GM21825 (cell line): ENCODE data around the gene TTLL12.

Experiments used
- ATAC-seq: cut with Tn5 transposase; IDR thresholded peaks from one replicate; pipeline ENCODE4 v1.9.1; 2021; ENCODE audit warnings: mild to moderate bottlenecking, moderate library complexity; ENCODE audit not compliant: unreplicated experiment

Gene TTLL12

DNA sequence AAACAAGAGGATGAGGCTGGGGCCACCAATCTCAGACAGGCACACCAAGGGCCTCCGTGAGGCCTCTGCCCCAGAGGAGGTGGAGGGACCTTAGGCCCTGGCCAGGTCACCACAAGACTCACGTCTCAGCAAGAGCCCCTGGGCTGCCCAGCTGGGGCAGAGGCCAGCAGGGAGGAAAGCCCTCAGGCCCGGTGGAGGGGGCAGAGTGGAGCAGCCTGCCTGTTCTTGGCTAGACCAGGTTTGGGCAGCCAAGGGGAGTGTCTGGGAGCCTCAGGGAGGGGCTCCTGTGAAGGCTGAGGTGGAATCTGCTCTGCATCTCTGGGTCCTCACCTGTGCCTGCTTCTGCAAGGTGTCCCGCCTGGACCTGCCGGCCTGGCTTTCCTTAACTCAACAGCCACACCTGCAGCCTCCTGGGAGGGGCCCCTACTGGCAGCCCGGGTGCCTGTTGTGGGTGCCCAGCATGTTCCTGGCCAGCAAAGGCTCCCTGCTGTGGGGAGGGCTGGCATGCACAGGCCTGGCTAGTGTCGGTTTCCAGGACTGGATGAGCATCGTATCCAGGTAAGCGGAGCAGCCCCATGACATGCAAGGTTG, 11.9 kb downstream of the TTLL12 start:
- ATAC-seq: no peak

DNA sequence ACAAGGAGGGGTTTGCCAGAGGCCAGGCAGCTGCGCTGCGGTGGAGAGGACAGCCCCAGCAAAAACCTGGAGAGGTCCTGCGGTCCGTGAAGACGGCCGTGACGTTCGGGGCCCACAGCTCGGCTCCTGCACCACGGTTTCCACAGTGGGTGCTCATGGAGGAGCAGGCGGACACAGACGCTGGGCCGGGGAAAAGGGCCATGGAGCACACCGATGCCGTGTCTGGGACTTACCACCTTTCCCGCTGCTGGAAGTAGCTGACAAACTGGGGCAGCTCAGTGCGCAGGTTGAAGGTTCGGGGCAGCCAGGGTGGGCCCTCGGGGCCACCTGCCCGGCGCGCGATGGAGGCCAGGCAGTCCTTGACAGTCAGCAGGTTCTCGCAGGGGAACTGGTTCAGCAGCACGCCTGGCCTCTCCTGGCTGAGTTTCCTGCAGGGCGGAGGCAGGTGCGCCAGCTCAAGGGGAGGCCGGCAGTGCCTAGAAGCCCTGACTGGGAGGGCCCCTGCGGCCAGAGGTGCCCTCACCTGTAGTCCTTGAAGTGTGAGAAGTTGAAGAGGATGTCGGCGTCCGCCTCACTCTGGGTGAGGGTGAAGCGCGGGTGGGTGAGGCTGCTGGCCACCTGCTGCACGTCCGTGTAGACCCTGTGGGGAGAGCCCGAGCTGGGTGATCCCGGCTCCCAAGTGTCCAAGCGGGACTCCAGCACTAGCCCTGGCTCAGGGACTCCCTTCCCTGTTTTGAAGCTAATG, 12.8 kb downstream of the TTLL12 start:
- no peak for ATAC-seq

DNA sequence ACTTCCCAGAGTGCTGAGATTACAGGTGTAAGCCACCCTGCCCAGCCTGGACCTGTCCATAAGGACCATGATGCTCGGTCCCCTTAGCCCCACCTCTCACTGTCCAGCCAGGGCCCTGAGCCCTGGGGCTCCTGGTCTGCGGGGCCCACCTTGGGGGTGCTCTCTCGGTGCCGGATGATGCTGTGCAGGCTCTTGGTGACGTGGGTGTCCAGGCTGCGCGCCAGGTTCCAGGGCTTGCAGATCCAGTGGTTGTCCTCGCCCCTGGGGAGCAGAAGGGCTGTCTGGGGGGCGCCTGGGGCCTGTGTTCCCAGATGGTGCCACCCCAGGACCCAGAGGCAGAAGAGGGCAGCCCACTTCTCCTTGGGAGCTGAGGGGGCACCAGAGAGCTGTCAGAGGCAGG, 13.4 kb downstream of the TTLL12 start:
- no peak for ATAC-seq

DNA sequence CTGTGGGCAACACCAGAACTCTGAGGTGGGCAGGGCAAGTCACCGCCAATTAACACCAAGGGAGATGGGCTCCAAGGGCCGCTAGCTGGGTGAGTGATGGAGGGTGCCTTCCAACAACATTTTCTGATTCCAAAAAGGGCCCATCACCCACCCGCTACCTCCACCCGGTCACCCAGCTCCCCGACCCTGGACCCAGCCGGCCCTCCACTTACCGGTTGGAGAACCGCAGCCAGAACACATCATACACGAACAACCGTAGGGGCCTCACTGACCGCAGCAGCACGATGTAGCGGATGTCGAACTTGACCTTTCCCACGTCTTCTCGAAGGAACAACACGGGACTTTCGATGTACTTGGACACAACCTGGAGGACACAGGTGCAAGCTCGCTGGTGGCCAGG, 14.7 kb downstream of the TTLL12 start:
- ATAC-seq: no peak

DNA sequence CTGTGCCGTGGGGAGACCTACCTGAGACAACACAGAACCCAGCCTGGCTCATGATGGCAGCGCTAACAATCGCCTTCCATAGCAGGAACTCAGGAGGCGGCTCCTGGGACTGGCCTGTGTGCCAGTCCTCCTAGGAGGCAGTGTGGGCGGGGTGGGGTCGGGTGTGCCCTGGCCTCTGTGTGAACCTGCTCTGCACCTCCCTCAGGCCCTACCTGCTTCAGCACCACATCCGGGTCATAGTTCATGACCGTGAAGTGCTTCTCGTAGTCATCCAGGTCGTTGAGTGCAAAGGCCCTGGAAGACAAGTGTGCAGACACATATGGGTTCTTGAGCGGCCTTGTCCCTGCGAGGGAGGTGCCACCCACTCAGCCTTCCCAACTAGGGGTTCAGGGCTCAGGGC, 15.3 kb downstream of the TTLL12 start:
- no peak for ATAC-seq

DNA sequence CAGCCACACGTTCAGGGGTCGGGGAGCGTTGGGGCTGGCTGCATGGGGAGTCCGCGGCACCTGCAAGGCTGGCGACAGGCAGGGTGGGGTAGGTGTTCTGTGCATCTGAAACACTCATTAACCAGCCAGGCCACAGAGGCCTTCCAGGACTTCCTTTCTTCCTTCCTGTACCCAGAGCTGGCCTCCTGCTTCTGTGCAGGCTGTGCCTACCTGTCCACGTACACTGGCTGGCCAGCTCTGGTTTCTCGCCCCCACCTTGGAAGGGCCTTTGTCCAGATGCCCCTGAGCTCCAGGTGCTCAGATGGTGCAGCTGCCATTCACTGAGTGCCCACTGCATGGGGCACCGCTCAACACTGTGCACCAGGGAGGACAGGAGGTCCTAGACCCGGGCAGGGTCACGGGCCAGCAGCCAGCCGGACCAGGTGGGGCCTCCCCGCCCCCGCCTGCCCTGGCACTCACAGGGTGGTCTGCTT, 15.9 kb downstream of the TTLL12 start:
- no peak for ATAC-seq

DNA sequence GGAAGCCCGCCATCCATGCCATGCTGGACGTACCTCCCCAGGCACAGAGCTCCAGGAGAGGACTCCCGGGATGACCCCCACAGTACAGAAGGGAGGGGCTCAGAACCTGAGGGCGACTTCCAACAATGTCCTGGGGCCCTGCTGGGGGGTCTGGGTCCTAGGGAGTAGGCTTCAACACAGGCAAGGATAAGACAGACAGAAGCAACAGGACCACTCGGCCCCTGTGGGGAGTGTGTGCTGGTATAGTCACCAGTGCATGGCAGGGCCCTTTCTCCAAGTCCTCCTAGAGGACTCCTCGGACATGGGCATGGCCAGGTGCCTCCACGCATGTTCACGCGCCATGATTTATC, 16.8 kb downstream of the TTLL12 start:
- no peak for ATAC-seq

DNA sequence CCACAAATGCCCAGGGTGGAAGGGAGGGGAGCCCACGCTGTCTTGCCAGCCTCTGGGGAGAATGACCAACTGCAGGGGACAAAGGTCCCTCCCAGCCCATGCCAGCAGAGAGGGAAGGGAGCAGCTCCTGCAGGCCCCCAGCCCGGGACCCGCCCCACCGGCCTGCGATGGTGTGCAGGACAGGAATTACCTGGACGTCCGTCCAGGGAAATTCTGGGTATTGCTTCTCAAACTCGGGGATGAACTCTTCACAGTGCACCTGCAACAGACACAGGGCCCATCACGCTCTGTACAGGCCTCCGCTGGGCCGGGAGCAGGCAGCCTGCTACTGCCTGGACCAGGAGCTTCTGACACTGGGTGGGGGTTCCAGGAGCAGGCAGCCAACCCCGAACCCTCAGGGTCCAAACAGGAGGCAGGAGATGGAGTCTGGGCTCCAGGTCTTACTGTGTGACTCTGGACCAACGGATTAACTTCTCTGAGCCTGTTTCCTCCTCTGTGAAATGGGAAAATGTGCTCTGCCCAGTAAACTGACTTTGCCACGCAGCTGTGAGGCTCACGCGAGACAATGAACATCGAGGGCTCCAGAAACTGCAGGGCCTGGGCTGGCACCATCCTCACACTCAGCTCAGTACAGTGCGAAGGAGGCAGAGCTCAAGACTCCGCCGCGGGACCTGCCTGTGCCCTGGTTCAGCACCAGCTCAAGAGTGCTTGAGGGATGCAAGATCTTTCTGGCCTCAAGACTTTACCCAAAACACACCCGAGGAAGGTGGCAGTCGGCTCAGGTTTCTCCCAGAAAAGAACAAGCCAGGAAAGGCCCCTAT, 17.4 kb downstream of the TTLL12 start:
- ATAC-seq: no peak

DNA sequence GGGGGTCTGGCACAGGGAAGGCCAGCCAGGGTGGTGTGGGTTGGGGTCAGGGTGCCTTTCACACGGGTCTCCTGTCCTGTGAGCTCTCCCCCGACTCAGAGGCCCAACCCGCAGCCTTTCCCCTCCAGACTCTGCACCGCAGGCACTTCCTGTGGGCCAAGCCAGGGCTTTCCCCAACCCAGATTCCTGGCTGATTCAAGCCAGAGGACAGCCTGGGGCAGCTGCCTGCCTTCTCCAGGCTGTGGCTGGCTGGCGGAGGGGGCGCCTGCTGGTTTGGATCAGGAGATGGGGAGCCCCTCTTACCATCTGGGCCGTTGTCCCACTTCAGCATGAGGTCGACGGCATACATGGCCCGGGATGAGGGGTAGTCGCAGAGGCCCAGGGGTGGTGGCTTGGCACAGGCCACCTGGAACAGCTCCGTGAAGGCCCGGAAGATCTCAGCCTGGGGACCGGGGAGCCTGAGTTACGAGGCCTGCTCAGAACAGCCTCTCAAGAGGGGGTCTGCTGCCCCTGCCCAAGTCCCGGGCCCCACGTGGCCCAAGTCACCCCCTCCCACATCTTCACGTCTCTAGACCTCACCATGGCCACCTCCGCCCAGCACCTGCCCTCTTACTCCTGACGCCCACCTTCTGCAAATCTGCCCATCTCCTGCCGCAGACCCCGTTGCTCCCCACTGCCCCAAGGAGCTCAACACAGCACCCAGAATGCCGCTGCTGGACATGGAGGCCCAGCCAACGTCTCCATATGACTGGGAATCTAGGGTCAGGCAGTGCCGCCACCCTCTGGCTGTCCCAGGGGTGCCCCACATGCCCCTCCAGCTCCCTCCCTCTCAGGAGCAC, 18.2 kb downstream of the TTLL12 start:
- ATAC-seq: no peak

DNA sequence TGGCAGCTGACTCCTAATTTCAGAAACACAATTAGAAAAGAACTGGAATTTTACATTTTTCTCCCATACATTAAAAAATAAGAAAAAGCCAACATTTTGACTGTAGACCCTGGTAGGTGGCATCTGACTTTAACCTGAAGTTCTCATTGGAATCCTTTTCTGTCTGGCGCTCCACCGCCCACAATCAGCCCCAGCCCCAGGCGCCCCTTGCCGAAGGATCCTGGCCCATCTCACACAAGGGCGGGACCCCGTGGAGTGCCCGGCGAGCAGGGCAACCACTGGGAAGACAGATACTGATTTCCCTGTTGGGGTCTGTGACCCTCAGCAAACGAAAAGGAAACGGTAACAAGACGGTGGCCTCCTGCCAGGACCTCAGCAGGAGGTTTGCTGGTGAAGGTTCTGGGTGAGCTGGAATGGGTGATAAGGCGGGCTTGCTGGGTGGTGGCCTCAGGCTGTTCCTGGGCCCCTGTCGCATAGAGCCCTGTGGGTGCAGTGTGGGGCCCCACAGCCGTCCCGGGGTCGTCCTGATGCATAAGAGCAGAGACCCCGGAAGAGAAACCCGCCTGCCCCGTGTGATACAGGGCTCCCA, 19.8 kb downstream of the TTLL12 start:
- no peak for ATAC-seq

DNA sequence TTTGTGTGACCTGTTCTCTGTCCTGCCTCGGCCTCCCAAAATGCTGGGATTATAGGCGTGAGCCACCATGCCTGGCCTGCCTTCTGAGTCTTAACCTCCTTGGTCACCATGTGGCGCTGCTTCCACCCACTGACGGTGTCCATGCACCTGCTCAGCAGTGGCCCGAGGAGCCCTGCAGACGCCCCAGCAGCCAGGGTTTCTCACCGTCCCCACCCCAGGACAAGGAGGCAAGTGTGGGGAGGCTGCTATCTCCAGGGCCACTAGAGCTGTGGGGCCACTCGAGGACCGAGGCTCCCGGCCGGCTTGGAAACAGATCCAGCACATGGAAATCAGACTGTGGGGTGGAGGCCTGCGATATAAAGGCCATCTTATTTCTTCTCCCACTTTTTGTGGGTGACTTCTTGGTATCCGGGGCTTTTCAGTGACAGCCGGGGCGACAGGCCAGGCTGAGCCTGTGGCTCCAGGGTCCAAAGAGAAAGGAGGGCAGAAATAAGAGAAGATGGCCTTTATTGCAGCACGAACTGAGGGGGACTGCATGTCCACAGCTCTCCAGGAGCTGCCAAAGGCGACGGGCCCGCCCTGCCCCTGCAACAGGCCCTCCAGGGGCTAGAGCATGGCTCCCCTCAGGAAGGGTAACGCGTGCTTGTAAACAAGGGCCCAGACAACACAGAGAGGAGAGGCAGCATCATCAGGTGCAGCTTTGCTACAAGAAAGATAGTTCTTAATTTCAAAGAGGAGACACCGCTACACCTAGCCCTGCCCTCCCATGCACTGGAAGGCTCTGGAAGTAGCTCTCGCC, 20.6 kb downstream of the TTLL12 start:
- no peak for ATAC-seq

DNA sequence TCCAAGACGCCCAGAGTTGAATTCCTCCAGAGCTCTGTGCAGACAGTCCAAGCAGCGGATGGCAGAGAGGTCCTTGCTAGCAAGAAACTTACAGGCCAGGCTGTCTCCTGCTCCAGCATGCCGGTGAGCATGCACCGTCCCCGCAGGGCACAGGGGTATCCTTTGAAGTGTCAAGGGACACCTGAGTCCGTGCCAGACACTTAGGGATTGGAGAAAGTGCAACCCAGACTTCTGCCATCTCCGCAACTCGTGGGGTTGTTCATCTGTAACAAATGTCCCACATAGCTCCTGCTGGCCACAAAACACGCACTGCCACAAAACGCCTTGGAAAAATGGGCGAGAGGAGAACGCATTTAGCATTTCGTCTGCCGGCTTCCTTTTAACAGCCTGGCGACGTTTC, 22.3 kb downstream of the TTLL12 start:
- ATAC-seq: no peak

DNA sequence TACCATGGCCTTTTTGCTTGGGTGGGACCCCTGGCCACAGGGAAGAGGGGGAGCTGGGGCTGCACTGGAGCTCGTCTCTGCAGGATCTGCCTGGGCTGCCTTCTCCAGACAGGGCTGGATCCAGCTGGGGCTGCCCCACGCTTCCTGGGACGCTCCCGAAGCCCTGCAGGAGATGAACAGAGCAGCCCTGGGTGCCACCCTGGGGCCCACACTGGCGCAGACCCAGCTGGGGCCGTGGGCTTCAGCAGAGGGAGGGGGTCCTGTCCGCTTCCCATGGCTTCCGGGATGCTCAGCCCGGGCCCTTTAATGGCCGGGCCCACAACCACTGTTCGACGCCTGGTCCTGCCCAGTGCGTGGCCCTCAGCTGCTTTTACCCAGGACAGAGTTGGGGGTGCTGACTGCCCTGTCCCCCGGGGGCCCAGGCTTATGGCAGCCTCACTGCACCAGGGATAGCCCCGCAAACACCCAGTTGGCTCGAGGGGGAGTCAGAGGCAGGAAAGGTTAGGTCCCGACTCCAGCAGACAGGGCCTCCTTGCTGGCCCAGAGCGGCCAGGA, 23.6 kb downstream of the TTLL12 start:
- ATAC-seq: no peak

DNA sequence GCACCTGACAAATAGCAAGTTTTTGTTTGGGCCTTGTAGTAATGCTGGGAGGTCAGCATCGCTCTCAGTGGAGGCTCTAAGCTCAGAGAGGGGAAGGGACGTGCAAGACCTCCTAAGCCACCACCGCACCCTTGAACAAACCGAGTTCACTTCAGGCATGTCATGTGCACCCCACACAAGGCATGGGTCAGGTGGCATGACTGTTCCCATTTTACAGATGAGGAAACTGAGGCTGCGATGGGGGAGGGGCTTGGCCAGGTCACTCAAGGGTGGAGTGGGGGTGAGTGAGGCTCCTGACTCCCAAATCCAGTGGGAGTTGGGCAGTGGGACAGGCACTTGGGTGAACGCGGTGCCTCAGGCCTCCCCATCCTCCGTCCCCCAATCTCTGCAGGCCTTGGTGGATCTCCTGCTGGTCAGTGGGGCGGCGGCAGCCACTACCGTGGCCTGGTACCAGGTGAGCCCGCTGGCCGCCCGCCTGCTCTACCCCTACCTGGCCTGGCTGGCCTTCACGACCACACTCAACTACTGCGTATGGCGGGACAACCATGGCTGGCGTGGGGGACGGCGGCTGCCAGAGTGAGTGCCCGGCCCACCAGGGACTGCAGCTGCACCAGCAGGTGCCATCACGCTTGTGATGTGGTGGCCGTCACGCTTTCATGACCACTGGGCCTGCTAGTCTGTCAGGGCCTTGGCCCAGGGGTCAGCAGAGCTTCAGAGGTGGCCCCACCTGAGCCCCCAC, 24.4 kb downstream of the TTLL12 start:
- no peak for ATAC-seq

DNA sequence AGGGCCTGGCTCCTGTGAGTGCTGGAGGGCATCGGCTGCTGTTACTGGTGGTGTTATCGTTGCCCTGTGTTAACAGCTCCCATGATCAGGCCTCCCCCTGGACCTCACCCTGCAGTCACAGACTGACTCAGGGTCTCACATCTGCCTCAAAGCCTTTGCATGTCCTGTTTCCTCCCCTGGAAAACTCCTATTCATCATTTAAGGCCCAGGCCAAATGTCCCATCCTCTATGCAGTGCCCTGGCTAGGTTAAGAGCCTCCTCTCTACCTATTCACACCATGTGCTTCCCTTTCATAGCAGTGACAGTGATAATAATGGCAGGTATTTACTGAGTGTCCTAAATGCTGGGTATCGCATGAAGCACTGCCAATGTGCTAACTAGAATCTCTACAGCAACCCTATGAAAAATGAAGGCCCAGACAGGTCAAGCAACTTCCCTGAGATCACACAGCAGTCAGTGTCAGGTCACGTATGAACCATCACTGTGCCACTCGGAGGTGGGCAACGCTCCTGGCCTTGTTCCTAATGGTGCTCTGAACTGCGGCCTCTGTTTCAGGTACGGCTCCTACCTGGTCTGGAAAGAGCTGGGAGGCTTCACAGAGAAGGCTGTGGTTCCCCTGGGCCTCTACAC, 26.3 kb downstream of the TTLL12 start:
- no peak for ATAC-seq

DNA sequence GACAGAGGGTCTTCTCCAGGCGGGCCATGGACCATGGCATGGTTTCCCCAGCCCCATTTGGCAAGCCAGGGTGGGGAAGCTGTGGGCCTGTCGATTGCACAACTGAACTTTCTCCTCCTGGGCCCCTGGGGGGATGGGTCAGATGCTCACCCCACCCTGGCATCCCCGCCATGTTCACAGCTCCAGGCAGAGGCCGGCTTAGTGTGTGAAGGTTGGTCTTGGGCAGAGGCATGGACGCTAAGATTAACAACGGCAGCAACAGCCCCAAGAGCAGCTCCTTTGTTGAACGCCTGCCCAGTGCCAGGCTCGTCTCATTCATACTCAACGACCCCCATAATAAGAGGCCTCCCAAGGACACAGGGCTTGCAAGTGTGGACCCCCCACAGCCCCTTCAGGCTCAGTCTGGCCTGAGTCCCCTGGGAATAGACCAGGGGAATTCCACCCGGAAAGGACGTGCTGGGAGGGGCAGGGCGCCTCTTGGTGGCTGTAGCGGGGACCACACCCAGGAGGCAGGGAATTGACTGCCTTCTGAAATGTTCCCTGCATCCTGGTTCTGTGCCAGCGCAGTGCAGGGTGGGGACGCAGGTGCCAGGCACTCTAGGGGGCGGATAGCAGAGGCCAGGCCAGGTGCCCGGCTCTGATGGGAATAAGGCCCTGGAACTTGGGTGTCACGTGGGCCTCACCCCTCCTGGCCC, 27.3 kb downstream of the TTLL12 start:
- ATAC-seq: no peak

DNA sequence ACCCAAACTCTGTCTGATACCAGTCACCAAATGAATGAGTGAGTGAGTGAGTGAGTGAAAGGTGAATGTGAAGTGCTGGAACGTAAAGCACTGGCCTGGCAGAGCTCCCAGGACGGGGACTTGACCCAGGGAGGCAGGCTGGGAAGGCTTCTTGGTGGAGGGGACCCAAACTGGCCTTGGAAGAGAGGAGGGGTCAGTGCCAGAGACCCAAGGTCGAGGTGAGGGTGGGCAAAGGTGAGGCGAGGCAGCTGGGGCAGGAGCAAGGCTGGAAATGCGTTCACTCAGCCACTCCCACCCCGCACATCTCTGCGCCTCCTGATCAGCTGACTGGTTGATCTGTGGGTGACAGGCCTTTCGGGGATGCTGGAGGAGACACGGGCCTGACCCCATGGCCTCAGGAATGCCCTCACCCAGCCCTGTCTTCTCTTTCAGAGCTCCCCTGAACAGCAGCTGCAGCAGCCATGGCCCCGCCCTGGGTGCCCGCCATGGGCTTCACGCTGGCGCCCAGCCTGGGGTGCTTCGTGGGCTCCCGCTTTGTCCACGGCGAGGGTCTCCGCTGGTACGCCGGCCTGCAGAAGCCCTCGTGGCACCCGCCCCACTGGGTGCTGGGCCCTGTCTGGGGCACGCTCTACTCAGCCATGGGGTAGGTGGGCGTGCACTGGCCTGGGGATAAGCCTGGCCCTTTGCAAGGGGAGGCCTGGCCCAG, 28.0 kb downstream of the TTLL12 start:
- ATAC-seq: no peak
